ENCODE measurements around the gene MCF2L. TPM values are rescaled to one million over a fixed set of nuclear protein-coding genes. Genes with fewer than 3 reads are reported as not detected.

The MCF2L gene
- total RNA-seq, 4 donors from 2014 or later: 46.5 to 89.7 (median 55.0) TPM

- 84 to 90% methylated on average over 12 of the region's 12 CpGs for WGBS, 2 donors
- TF ChIP-seq, protein P1, sequence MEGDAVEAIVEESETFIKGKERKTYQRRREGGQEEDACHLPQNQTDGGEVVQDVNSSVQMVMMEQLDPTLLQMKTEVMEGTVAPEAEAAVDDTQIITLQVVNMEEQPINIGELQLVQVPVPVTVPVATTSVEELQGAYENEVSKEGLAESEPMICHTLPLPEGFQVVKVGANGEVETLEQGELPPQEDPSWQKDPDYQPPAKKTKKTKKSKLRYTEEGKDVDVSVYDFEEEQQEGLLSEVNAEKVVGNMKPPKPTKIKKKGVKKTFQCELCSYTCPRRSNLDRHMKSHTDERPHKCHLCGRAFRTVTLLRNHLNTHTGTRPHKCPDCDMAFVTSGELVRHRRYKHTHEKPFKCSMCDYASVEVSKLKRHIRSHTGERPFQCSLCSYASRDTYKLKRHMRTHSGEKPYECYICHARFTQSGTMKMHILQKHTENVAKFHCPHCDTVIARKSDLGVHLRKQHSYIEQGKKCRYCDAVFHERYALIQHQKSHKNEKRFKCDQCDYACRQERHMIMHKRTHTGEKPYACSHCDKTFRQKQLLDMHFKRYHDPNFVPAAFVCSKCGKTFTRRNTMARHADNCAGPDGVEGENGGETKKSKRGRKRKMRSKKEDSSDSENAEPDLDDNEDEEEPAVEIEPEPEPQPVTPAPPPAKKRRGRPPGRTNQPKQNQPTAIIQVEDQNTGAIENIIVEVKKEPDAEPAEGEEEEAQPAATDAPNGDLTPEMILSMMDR (IDR thresholded peaks at IDR 0.05): no peak
- no peak for TF ChIP-seq POLR2A (IDR thresholded peaks at IDR 0.05)
- no peak overlapping the region for H3K4me3 ChIP-seq (ENCODE audit: low read depth, poor library complexity, severe bottlenecking)
- no peak for DNase-seq (ENCODE audit: low spot score in 2 of 2)
- intact Hi-C loops (cut with DNase I; ENCODE audit: low total_unique reads): no loop called here
Measured at GRCh38 chr13:112957295-112957677, 11.7 kb upstream of the MCF2L start.

GRCh38 chr13:112958127-112958989 lies 10.7 kb upstream of the MCF2L start:
- intact Hi-C loops (cut with DNase I; ENCODE audit: low total_unique reads): no loop called here
- no peak overlapping the region for H3K4me3 ChIP-seq (ENCODE audit: low read depth, poor library complexity, severe bottlenecking)
- peak in 1 of 2 donors; percentile 84 for DNase-seq (ENCODE audit: low spot score in 2 of 2)
- TF ChIP-seq, protein P1 (IDR thresholded peaks at IDR 0.05): no peak
- TF ChIP-seq POLR2A (IDR thresholded peaks at IDR 0.05): no peak
- WGBS, 2 donors: 77 to 83% methylated on average over 28 to 29 of the region's 29 CpGs

DNA sequence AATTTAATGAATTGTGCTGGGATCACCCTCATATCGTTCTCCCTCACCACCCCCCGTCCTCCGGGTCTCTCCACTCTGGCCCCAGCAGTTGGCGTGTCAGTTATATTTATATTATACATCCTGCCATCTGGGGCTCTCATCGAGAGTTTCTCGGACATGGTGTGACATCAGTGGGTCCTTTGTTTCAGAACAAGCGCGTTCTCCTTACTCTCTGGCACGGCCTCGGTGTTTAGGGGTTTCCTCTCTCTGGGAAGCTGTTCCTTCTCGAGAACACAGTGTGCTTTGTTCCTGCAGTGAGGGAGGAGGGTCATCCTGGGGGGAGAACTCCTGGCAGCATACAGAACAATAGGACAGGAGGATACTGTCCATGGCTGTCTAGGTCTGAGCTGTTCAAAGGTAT lies 9.8 kb upstream of the MCF2L start:
- WGBS, 2 donors: 49 to 58% methylated on average over 11 of the region's 11 CpGs
- no peak overlapping the region for H3K4me3 ChIP-seq (ENCODE audit: low read depth, poor library complexity, severe bottlenecking)
- DNase-seq (ENCODE audit: low spot score in 2 of 2): peak in 1 of 2 donors; percentile 82
- intact Hi-C loops (cut with DNase I; ENCODE audit: low total_unique reads): no loop called here
- TF ChIP-seq POLR2A (IDR thresholded peaks at IDR 0.05): no peak
- TF ChIP-seq, protein P1 (IDR thresholded peaks at IDR 0.05): no peak

GRCh38 chr13:112959701-112960542 lies 9.1 kb upstream of the MCF2L start:
- peak in 1 of 2 donors; percentile 78 for DNase-seq (ENCODE audit: low spot score in 2 of 2)
- TF ChIP-seq POLR2A (IDR thresholded peaks at IDR 0.05): no peak
- TF ChIP-seq, protein P1 (IDR thresholded peaks at IDR 0.05): no peak
- intact Hi-C loops (cut with DNase I; ENCODE audit: low total_unique reads): loop anchor here (10.0 kb wide), 1 partner anchor 445 kb away; no protein-coding TSS in a partner anchor
- WGBS, 2 donors: 84 to 87% methylated on average over 20 to 30 of the region's 30 CpGs
- no peak overlapping the region for H3K4me3 ChIP-seq (ENCODE audit: low read depth, poor library complexity, severe bottlenecking)

GRCh38 chr13:112960706-112961105 lies 8.3 kb upstream of the MCF2L start:
- DNase-seq (ENCODE audit: low spot score in 2 of 2): peak in 1 of 2 donors; percentile 65
- TF ChIP-seq POLR2A (IDR thresholded peaks at IDR 0.05): no peak
- TF ChIP-seq, protein P1 (IDR thresholded peaks at IDR 0.05): no peak
- 87 to 90% methylated on average over 3 to 7 of the region's 7 CpGs for WGBS, 2 donors

More at GRCh38 chr13:112960706-112961105, 8.3 kb upstream of the MCF2L start:
- no peak overlapping the region for H3K4me3 ChIP-seq (ENCODE audit: low read depth, poor library complexity, severe bottlenecking)
- intact Hi-C loops (cut with DNase I; ENCODE audit: low total_unique reads): loop anchor here (10.0 kb wide), 1 partner anchor 444 kb away; no protein-coding TSS in a partner anchor
